ENCODE measurements around the gene PIM1.

The PIM1 gene

DNA sequence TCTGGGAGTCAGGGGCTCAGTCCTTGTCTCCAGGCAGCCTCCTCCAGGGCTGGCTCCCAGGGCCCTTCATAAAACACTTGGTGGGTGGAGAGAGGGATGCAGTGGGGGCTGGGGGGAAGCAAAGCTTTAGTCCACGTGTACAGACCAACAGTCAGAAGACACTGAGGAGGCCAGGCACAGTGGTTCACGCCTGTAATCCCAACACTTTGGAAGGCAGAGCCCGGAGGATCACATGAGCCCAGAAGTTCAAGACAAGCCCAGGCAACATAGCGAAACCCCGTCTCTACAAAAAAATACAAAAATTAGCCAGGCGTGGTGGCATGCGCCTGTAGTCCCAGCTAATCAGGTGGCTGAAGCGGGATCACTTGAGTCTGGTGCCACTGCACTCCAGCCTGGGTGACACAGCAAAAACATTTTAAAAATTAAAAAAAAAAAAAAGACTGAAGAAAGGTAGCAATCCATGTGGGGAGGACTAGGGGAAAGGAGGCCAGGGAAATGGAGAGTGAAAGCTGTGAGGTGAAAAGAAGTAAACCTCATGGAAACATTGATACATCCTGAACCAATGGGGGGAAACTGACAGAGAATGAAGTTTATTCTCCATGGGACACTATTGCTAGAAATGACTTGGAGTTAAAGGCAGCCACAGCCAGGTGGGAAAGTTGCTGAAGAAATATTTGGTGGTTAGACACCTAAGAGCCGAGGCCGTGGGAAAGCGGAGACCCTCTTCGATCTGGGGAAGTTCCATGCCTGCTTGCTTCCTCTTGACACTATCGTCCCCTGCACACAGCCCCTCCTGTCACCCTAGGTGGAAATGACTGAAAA lies 35.4 kb downstream of the PIM1 start:
- H3K4me3 ChIP-seq (replicated peaks in 1 of 2; ENCODE audit: low read depth in 2 of 2, low read length in 2 of 2): no peak overlapping the region
- TF ChIP-seq, protein P1, sequence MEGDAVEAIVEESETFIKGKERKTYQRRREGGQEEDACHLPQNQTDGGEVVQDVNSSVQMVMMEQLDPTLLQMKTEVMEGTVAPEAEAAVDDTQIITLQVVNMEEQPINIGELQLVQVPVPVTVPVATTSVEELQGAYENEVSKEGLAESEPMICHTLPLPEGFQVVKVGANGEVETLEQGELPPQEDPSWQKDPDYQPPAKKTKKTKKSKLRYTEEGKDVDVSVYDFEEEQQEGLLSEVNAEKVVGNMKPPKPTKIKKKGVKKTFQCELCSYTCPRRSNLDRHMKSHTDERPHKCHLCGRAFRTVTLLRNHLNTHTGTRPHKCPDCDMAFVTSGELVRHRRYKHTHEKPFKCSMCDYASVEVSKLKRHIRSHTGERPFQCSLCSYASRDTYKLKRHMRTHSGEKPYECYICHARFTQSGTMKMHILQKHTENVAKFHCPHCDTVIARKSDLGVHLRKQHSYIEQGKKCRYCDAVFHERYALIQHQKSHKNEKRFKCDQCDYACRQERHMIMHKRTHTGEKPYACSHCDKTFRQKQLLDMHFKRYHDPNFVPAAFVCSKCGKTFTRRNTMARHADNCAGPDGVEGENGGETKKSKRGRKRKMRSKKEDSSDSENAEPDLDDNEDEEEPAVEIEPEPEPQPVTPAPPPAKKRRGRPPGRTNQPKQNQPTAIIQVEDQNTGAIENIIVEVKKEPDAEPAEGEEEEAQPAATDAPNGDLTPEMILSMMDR (IDR thresholded peaks at IDR 0.05; ENCODE audit: low read depth, low read length): no peak
- DNase-seq (ENCODE audit: low read depth in 2 of 2): no peak

DNA sequence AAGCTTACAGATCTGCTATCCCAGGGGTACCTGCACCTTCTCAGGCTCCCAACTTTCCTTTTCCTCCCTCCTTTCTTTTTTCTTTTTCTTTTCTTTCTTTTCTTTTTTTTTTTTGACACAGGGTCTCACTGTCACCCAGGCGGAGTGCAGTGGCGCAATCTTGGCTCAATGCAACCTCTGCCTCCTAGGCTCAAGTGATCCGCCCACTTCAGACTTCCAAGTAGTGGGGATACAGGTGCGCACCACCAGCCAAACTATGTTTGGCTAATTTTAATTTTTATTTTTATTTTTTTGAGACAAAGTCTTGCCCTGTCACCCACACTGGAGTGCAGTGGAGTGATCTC lies 36.0 kb downstream of the PIM1 start:
- TF ChIP-seq, protein P1 (IDR thresholded peaks at IDR 0.05; ENCODE audit: low read depth, low read length): no peak
- DNase-seq (ENCODE audit: low read depth in 2 of 2): no peak
- H3K4me3 ChIP-seq (replicated peaks in 1 of 2; ENCODE audit: low read depth in 2 of 2, low read length in 2 of 2): no peak overlapping the region

DNA sequence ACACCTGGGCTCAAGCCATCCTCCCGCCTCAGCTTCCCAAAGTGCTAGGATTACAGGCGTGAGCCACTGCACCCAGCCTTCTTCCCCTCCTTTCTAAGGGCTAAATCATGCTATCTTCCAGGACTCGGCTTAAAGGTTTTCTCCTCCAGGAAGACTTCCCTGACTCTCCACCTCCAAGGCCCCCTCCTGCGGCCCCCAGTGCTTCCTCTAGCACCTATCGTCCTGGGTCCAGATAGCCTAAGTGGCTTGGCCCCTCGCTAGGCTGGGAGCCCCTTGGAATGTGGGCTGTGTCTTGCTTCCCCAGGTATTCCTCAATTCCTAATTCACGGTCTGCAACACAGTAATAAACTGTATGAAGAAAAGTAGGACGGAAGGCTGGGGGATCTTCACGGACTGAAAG lies 36.7 kb downstream of the PIM1 start:
- no peak overlapping the region for H3K4me3 ChIP-seq (replicated peaks in 1 of 2; ENCODE audit: low read depth in 2 of 2, low read length in 2 of 2)
- TF ChIP-seq, protein P1 (IDR thresholded peaks at IDR 0.05; ENCODE audit: low read depth, low read length): no peak
- DNase-seq (ENCODE audit: low read depth in 2 of 2): no peak

DNA sequence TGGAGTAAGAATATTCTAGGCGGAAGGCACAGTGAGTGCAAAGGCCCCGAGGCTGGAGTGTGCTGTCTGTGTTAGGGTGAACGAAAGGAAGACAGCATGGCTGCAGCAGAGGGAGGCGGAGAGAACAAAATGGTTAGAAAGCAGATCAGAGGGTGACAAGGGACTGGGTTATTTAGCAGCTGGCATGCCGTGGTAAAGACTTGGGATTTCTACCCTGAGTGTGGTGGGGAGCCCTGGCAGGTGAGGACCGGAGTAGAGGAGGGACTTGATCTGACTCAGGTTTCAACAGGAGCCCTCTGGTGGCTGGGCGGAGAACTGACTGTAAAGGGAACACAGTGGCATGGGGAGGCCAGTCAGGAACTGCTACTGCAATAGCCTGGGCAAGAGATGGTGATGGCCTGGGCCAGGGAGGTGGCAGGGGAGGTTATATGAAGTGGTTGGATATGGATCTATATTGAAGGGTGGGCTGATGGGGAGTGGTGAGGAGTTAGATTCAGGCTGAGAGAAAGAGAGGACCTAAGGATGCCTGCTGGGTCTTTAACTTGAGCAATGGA lies 38.0 kb downstream of the PIM1 start:
- no peak overlapping the region for H3K4me3 ChIP-seq (replicated peaks in 1 of 2; ENCODE audit: low read depth in 2 of 2, low read length in 2 of 2)
- TF ChIP-seq, protein P1 (IDR thresholded peaks at IDR 0.05; ENCODE audit: low read depth, low read length): peak; percentile 90
- DNase-seq (ENCODE audit: low read depth in 2 of 2): peak; percentile 85 to 89

DNA sequence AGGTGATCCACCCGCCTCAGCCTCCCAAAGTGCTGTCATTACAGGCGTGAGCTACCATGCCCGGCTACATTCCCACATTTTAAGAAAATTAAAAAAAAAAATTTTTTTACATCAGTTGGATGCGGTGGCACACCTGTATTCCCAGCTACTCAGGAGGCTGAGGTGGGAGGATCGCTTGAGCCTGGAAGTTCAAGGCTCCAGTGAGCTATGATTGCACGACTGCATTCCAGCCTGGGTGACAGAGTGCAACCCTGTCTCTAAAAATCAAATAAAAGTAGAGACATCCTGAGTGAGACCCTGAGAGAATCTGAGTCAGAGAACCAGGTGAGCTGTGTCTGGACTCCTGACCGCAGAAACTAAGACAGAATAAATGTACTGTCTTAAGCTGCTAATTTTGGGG lies 38.8 kb downstream of the PIM1 start:
- TF ChIP-seq, protein P1 (IDR thresholded peaks at IDR 0.05; ENCODE audit: low read depth, low read length): no peak
- H3K4me3 ChIP-seq (replicated peaks in 1 of 2; ENCODE audit: low read depth in 2 of 2, low read length in 2 of 2): no peak overlapping the region
- DNase-seq (ENCODE audit: low read depth in 2 of 2): no peak

DNA sequence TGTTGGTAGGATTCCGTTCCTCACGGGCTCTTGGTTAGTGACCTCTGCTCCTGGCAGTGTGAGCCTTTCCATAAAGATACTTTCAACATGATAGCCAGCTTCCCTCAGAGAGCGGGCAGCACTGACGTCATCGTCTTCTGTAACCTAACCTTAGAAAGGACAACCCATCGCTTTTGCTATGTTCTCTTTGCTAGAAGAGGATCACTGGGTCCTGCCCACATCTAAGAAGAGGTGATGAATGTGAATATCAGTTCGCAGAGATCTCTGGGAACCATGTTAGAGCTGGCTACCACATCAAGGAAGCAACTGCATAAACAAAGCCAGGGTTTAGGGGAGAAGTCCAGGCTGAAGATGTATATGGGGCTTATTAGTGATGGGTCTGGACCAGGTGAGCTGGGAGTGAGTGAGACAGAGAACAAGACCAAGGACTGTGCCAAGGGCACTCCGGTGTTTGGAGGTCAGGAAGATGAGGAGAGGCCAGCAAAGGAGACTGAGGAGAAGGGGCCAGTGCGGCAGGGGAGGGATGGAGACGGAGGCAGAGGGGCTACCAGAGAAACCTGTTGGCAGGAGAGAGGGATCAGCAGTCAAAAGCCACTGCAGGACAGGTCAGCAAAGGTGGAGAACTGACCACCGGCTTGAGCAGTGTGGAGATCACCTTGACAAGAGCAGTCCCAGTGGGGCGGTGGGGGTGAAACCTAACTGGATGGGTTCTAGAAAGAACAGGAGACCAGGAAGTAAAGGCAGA lies 39.7 kb downstream of the PIM1 start:
- no peak for DNase-seq (ENCODE audit: low read depth in 2 of 2)
- TF ChIP-seq, protein P1 (IDR thresholded peaks at IDR 0.05; ENCODE audit: low read depth, low read length): no peak
- no peak overlapping the region for H3K4me3 ChIP-seq (replicated peaks in 1 of 2; ENCODE audit: low read depth in 2 of 2, low read length in 2 of 2)

All from cardiac fibroblast (primary cell).